Measurements from ENCODE around the gene MDM2. TPM values are rescaled to one million over a fixed set of nuclear protein-coding genes. Genes with fewer than 3 reads are reported as not detected.

Gene MDM2
- total RNA-seq, 4 donors from 2014 or later = 39.5 to 84.1 (median 61.8) TPM

DNA sequence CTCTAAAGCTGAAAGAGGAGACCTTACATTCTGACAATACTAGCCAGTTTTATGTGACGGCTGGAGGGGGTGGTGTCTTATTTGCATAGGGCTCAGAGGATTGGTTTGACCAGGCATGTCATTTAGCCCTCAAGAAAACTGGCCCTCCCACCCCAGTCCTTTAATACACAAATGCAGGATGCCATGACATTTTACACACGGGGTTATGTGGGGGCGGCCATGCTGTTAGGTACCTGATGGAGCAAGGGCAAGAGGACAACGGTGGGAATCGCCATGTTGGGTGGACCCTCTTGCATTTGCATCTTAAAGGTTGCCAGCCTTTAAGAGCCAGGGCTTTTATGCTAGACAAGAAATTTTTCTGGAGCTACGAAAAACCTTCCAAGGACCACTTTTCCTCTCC, 23.3 kb downstream of the MDM2 start:
- H3K36me3 ChIP-seq = peaks cover 66% of the 10 kb centered on the region
- TF ChIP-seq POLR2A (IDR thresholded peaks at IDR 0.05) (no peak), EP300 (IDR thresholded peaks at IDR 0.05) (no peak), POLR2AphosphoS5 (IDR thresholded peaks at IDR 0.05) (no peak)

DNA sequence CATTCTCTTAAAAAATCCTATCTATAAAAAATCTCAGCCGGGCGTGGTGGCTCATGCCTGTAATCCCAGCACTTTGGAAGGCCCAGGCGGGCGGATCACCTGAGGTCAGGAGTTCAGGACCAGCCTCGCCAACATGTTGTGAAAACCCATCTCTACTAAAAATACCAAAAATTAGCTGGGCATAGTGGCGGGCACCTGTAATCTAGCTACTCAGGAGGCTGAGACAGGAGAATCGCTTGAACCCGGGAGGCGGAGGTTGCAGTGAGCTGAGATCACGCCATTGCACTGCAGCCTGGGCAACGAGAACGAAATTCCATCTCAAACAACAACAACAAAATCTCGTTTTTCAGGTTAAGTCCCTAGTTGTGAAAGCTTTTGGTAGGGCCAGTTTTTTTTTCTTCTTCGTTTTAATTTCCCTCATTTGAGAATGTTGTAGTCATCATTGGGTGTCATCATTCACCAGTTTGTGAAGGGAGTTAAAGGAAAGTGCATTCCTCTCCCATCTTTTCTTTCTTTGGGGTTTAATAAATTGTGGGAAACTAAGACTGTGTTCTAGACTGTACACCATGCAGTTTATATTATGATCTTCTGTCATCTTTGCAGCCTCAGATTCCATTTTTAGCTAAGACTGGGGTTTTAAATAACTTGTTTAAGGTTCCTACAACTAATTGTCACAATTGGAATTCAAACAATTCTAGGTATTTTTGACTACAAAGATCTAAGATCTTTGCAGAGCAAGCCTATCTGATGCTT, 23.9 kb downstream of the MDM2 start:
- no peak overlapping the region for H3K27ac ChIP-seq
- H3K4me3 ChIP-seq = no peak overlapping the region
- no peak for TF ChIP-seq EP300 (IDR thresholded peaks at IDR 0.05)
- no peak for TF ChIP-seq POLR2AphosphoS5 (IDR thresholded peaks at IDR 0.05)
- no peak for TF ChIP-seq POLR2A (IDR thresholded peaks at IDR 0.05)
- TF ChIP-seq, protein P1, sequence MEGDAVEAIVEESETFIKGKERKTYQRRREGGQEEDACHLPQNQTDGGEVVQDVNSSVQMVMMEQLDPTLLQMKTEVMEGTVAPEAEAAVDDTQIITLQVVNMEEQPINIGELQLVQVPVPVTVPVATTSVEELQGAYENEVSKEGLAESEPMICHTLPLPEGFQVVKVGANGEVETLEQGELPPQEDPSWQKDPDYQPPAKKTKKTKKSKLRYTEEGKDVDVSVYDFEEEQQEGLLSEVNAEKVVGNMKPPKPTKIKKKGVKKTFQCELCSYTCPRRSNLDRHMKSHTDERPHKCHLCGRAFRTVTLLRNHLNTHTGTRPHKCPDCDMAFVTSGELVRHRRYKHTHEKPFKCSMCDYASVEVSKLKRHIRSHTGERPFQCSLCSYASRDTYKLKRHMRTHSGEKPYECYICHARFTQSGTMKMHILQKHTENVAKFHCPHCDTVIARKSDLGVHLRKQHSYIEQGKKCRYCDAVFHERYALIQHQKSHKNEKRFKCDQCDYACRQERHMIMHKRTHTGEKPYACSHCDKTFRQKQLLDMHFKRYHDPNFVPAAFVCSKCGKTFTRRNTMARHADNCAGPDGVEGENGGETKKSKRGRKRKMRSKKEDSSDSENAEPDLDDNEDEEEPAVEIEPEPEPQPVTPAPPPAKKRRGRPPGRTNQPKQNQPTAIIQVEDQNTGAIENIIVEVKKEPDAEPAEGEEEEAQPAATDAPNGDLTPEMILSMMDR (IDR thresholded peaks at IDR 0.05) = no peak
- DNase-seq (ENCODE audit: low spot score in 2 of 2) = no peak
- no peaks in the 10 kb centered on the region for H3K27me3 ChIP-seq
- WGBS = 85% methylated on average over 14 of the region's 14 CpGs
- H3K4me1 ChIP-seq = no peaks in the 10 kb centered on the region
- H3K9me3 ChIP-seq = no peaks in the 10 kb centered on the region
- H3K36me3 ChIP-seq = peaks cover 69% of the 10 kb centered on the region

More for the DNA sequence above, 23.3 kb downstream of the MDM2 start:
- DNase-seq (ENCODE audit: low spot score in 2 of 2) = no peak
- Histone ChIP-seq H3K27ac (no peak overlapping the region), H3K9me3 (no peaks in the 10 kb centered on the region), H3K27me3 (no peaks in the 10 kb centered on the region), H3K4me1 (no peaks in the 10 kb centered on the region), H3K4me3 (no peak overlapping the region)
- 87% methylated on average over 6 of the region's 6 CpGs for WGBS

DNA sequence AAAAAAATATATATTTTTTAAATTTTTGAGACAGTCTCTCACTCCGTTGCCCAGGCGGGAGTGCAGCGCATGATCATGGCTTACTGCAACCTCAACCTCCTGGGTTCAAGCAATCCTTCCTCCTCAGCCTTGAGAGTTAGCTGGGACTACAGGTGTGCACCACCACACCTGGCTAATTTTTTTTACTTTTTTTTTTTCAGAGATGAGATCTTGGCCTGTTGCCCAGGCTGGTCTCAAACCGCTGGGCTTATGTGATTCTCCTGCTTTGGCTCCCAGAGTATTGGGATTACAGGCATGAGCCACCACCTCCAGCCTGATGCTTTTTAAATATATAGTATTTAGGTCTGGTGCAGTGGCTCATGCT, 24.5 kb downstream of the MDM2 start:
- peaks cover 71% of the 10 kb centered on the region for H3K36me3 ChIP-seq

DNA sequence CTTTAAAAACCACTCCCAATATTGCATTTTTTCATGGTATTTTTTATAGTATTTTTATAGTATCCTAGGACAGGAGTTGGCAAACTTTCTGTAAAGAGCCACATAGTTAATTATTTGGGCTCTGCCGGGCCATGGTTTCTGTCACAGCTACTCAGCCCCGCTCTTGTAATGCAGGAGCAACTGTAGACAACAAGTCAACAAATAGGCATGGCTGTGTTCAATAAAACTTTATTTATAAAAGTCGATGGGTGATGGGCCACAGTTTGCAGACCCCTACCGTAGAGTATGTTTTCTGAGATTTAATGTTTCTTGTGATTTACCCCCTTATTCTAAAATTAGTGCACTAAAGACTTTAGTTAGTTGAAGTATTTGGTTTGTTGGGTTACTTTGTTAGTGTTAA, 25.5 kb downstream of the MDM2 start:
- DNase-seq (ENCODE audit: low spot score in 2 of 2) = no peak
- Histone ChIP-seq H3K27me3 (no peaks in the 10 kb centered on the region), H3K36me3 (peaks cover 69% of the 10 kb centered on the region), H3K4me1 (no peaks in the 10 kb centered on the region), H3K4me3 (no peak overlapping the region), H3K9me3 (no peaks in the 10 kb centered on the region), H3K27ac (no peak overlapping the region)
- TF ChIP-seq POLR2A (IDR thresholded peaks at IDR 0.05) = no peak
- TF ChIP-seq EP300 (IDR thresholded peaks at IDR 0.05) = no peak
- TF ChIP-seq, protein P1 (IDR thresholded peaks at IDR 0.05) = no peak
- TF ChIP-seq POLR2AphosphoS5 (IDR thresholded peaks at IDR 0.05) = no peak
- 95% methylated on average over 4 of the region's 4 CpGs for WGBS

More for the DNA sequence above, 24.5 kb downstream of the MDM2 start:
- Histone ChIP-seq H3K27ac (no peak overlapping the region), H3K4me1 (no peaks in the 10 kb centered on the region), H3K4me3 (no peak overlapping the region), H3K9me3 (no peaks in the 10 kb centered on the region), H3K27me3 (no peaks in the 10 kb centered on the region)
- TF ChIP-seq, protein P1 (IDR thresholded peaks at IDR 0.05) = no peak
- TF ChIP-seq EP300 (IDR thresholded peaks at IDR 0.05) (no peak), POLR2A (IDR thresholded peaks at IDR 0.05) (no peak), POLR2AphosphoS5 (IDR thresholded peaks at IDR 0.05) (no peak)
- DNase-seq (ENCODE audit: low spot score in 2 of 2) = no peak
- 99% methylated on average over 4 of the region's 4 CpGs for WGBS

DNA sequence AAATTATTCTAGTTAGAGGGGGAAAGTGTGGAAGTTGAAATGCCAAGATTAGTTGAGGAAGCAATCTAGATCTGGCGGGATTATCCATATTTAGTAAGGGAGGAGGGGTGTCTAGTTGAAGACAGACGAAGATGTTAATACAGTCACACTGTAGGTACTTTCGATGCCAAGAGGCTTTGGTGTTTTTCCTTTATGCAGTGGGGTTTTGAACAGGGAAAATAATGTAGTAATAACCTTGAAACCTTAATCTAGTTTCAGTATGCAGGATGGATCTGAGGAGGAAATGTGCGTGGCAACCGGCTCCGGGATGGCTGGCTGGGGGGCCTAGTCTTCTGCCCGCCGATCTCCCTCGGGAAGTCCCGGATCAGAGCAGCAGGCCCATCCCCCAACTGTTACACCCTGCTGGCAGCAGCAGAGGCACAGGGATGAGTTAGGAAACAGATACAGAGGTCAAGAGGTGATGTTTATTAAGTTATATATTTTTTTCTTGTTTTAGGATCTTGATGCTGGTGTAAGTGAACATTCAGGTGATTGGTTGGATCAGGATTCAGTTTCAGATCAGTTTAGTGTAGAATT, 27.4 kb downstream of the MDM2 start:
- Histone ChIP-seq H3K27me3 (no peaks in the 10 kb centered on the region), H3K27ac (no peak overlapping the region), H3K9me3 (no peaks in the 10 kb centered on the region), H3K4me3 (no peak overlapping the region), H3K4me1 (no peaks in the 10 kb centered on the region), H3K36me3 (peaks cover 76% of the 10 kb centered on the region)
- WGBS = 69% methylated on average over 10 of the region's 10 CpGs
- TF ChIP-seq, protein P1 (IDR thresholded peaks at IDR 0.05) = no peak
- TF ChIP-seq POLR2A (IDR thresholded peaks at IDR 0.05) = no peak
- TF ChIP-seq EP300 (IDR thresholded peaks at IDR 0.05) = no peak
- no peak for TF ChIP-seq POLR2AphosphoS5 (IDR thresholded peaks at IDR 0.05)
- no peak for DNase-seq (ENCODE audit: low spot score in 2 of 2)
